Activated naive CD8-positive, alpha-beta T cell treated with anti-CD3 and anti-CD28 coated beads, Interleukin-2, amount 50 U/mL, for 24 hours (primary cell): Measurements from ENCODE around the gene MAP7D3.

ENCODE experiments used
- ATAC-seq: fragments of 150-1000 bp; cut with Tn5 transposase; one replicate; pipeline ENCODE4 v1.10.0; 2021
- DNase-seq: peaks from one replicate; pipeline ENCODE4 v3.0.0; 2021
- H3K27ac Mint-ChIP-seq: one replicate; pipeline ENCODE4 v1.8.0; 2021; ENCODE audit warnings: mild to moderate bottlenecking, mixed read lengths
- H3K27me3 Mint-ChIP-seq: one replicate; pipeline ENCODE4 v1.8.0; 2021; ENCODE audit warnings: mixed read lengths
- H3K36me3 Mint-ChIP-seq: one replicate; pipeline ENCODE4 v1.8.0; 2021; ENCODE audit warnings: low read depth, mixed read lengths
- H3K4me1 Mint-ChIP-seq: one replicate; pipeline ENCODE4 v1.8.0; 2021; ENCODE audit warnings: mixed read lengths
- H3K4me3 Mint-ChIP-seq: one replicate; pipeline ENCODE4 v1.8.0; 2021; ENCODE audit warnings: mild to moderate bottlenecking, moderate library complexity, mixed read lengths
- H3K9me3 Mint-ChIP-seq: one replicate; pipeline ENCODE4 v1.8.0; 2021; ENCODE audit warnings: mixed read lengths

MAP7D3 gene

GRCh38 chrX:136205882-136206380, 45.3 kb downstream of the MAP7D3 start:
- Mint-ChIP-seq H3K9me3 (no peaks in the 10 kb centered on the region), H3K27ac (no peak overlapping the region), H3K4me1 (peaks cover 33% of the 10 kb centered on the region), H3K27me3 (no peaks in the 10 kb centered on the region), H3K4me3 (no peak overlapping the region), H3K36me3 (peaks cover 1% of the 10 kb centered on the region)
- no peak for DNase-seq
- ATAC-seq = no peak

- Mint-ChIP-seq H3K36me3 (no peaks in the 10 kb centered on the region), H3K4me3 (no peak overlapping the region), H3K4me1 (peaks cover 31% of the 10 kb centered on the region), H3K27me3 (no peaks in the 10 kb centered on the region), H3K27ac (no peak overlapping the region), H3K9me3 (no peaks in the 10 kb centered on the region)
- DNase-seq = no peak
- no peak for ATAC-seq
Measured at GRCh38 chrX:136204571-136204970, 46.6 kb downstream of the MAP7D3 start.

GRCh38 chrX:136203951-136204350, 47.2 kb downstream of the MAP7D3 start:
- H3K4me1 Mint-ChIP-seq = peaks cover 29% of the 10 kb centered on the region
- DNase-seq (no peak), ATAC-seq (no peak)
- no peak overlapping the region for H3K27ac Mint-ChIP-seq
- H3K36me3 Mint-ChIP-seq = no peaks in the 10 kb centered on the region
- H3K27me3 Mint-ChIP-seq = no peaks in the 10 kb centered on the region
- H3K9me3 Mint-ChIP-seq = no peaks in the 10 kb centered on the region
- H3K4me3 Mint-ChIP-seq = no peak overlapping the region

GRCh38 chrX:136203438-136203837, 47.8 kb downstream of the MAP7D3 start:
- Mint-ChIP-seq H3K27ac (peak overlapping the region; percentile 49), H3K4me3 (no peak overlapping the region)
- no peak for DNase-seq

GRCh38 chrX:136202889-136203288, 48.3 kb downstream of the MAP7D3 start:
- no peaks in the 10 kb centered on the region for H3K27me3 Mint-ChIP-seq
- peak overlapping the region; percentile 49 for H3K27ac Mint-ChIP-seq
- H3K4me3 Mint-ChIP-seq = no peak overlapping the region
- no peaks in the 10 kb centered on the region for H3K9me3 Mint-ChIP-seq
- DNase-seq = no peak
- H3K4me1 Mint-ChIP-seq = peaks cover 29% of the 10 kb centered on the region
- ATAC-seq = no peak
- H3K36me3 Mint-ChIP-seq = no peaks in the 10 kb centered on the region

More at GRCh38 chrX:136203438-136203837, 47.8 kb downstream of the MAP7D3 start:
- peak; percentile 96 for ATAC-seq
- Mint-ChIP-seq H3K9me3 (no peaks in the 10 kb centered on the region), H3K4me1 (peaks cover 29% of the 10 kb centered on the region), H3K27me3 (no peaks in the 10 kb centered on the region), H3K36me3 (no peaks in the 10 kb centered on the region)

GRCh38 chrX:136201601-136202000, 49.6 kb downstream of the MAP7D3 start:
- no peak for ATAC-seq
- Mint-ChIP-seq H3K27me3 (no peaks in the 10 kb centered on the region), H3K27ac (no peak overlapping the region)

GRCh38 chrX:136200466-136200865, 50.7 kb downstream of the MAP7D3 start:
- no peak overlapping the region for H3K27ac Mint-ChIP-seq
- no peaks in the 10 kb centered on the region for H3K27me3 Mint-ChIP-seq
- no peak for DNase-seq
- H3K36me3 Mint-ChIP-seq = no peaks in the 10 kb centered on the region
- no peak for ATAC-seq
- no peaks in the 10 kb centered on the region for H3K9me3 Mint-ChIP-seq
- peaks cover 26% of the 10 kb centered on the region for H3K4me1 Mint-ChIP-seq
- no peak overlapping the region for H3K4me3 Mint-ChIP-seq

More at GRCh38 chrX:136201601-136202000, 49.6 kb downstream of the MAP7D3 start:
- H3K4me1 Mint-ChIP-seq = peaks cover 29% of the 10 kb centered on the region
- H3K4me3 Mint-ChIP-seq = no peak overlapping the region
- H3K36me3 Mint-ChIP-seq = no peaks in the 10 kb centered on the region
- DNase-seq = no peak
- no peaks in the 10 kb centered on the region for H3K9me3 Mint-ChIP-seq

- H3K27me3 Mint-ChIP-seq = no peaks in the 10 kb centered on the region
- H3K4me1 Mint-ChIP-seq = peaks cover 16% of the 10 kb centered on the region
- H3K27ac Mint-ChIP-seq = no peak overlapping the region
- no peak for DNase-seq
- H3K4me3 Mint-ChIP-seq = no peak overlapping the region
- H3K36me3 Mint-ChIP-seq = no peaks in the 10 kb centered on the region
- no peak for ATAC-seq
- H3K9me3 Mint-ChIP-seq = no peaks in the 10 kb centered on the region
Measured at GRCh38 chrX:136199365-136199764, 51.8 kb downstream of the MAP7D3 start.

- Mint-ChIP-seq H3K4me1 (peaks cover 16% of the 10 kb centered on the region), H3K27ac (no peak overlapping the region), H3K4me3 (no peak overlapping the region), H3K36me3 (no peaks in the 10 kb centered on the region), H3K27me3 (no peaks in the 10 kb centered on the region), H3K9me3 (no peaks in the 10 kb centered on the region)
- DNase-seq = no peak
- ATAC-seq = no peak
Measured at GRCh38 chrX:136198678-136199243, 52.4 kb downstream of the MAP7D3 start.

- Mint-ChIP-seq H3K9me3 (no peaks in the 10 kb centered on the region), H3K36me3 (no peaks in the 10 kb centered on the region), H3K4me3 (no peak overlapping the region), H3K27ac (no peak overlapping the region), H3K27me3 (no peaks in the 10 kb centered on the region), H3K4me1 (peaks cover 16% of the 10 kb centered on the region)
- ATAC-seq (no peak), DNase-seq (no peak)
Measured at GRCh38 chrX:136198010-136198409, 53.2 kb downstream of the MAP7D3 start.

- no peak for DNase-seq
- no peak overlapping the region for H3K4me3 Mint-ChIP-seq
- no peak overlapping the region for H3K27ac Mint-ChIP-seq
- no peaks in the 10 kb centered on the region for H3K27me3 Mint-ChIP-seq
- H3K9me3 Mint-ChIP-seq = no peaks in the 10 kb centered on the region
- peaks cover 3% of the 10 kb centered on the region for H3K36me3 Mint-ChIP-seq
- peaks cover 24% of the 10 kb centered on the region for H3K4me1 Mint-ChIP-seq
- no peak for ATAC-seq
Measured at GRCh38 chrX:136196691-136197155, 54.5 kb downstream of the MAP7D3 start.

GRCh38 chrX:136195247-136195646, 56.0 kb downstream of the MAP7D3 start:
- no peak for ATAC-seq
- Mint-ChIP-seq H3K4me3 (no peak overlapping the region), H3K9me3 (no peaks in the 10 kb centered on the region), H3K27ac (no peak overlapping the region), H3K27me3 (no peaks in the 10 kb centered on the region), H3K4me1 (peaks cover 28% of the 10 kb centered on the region), H3K36me3 (peaks cover 3% of the 10 kb centered on the region)
- no peak for DNase-seq

- Mint-ChIP-seq H3K4me1 (peaks cover 28% of the 10 kb centered on the region), H3K27me3 (no peaks in the 10 kb centered on the region), H3K27ac (no peak overlapping the region), H3K4me3 (no peak overlapping the region), H3K9me3 (no peaks in the 10 kb centered on the region), H3K36me3 (peaks cover 3% of the 10 kb centered on the region)
- DNase-seq (no peak), ATAC-seq (no peak)
Measured at GRCh38 chrX:136194536-136194935, 56.7 kb downstream of the MAP7D3 start.

GRCh38 chrX:136193771-136194170, 57.4 kb downstream of the MAP7D3 start:
- ATAC-seq = no peak
- Mint-ChIP-seq H3K27me3 (no peaks in the 10 kb centered on the region), H3K27ac (peak overlapping the region; percentile 71)

GRCh38 chrX:136192839-136193414, 58.3 kb downstream of the MAP7D3 start:
- H3K4me3 Mint-ChIP-seq = no peak overlapping the region
- ATAC-seq = no peak
- H3K27ac Mint-ChIP-seq = peak overlapping the region; percentile 52
- H3K36me3 Mint-ChIP-seq = peaks cover 3% of the 10 kb centered on the region
- H3K4me1 Mint-ChIP-seq = peaks cover 28% of the 10 kb centered on the region
- no peak for DNase-seq
- no peaks in the 10 kb centered on the region for H3K27me3 Mint-ChIP-seq
- no peaks in the 10 kb centered on the region for H3K9me3 Mint-ChIP-seq

More at GRCh38 chrX:136193771-136194170, 57.4 kb downstream of the MAP7D3 start:
- peak overlapping the region; percentile 27 for H3K4me3 Mint-ChIP-seq
- H3K4me1 Mint-ChIP-seq = peaks cover 28% of the 10 kb centered on the region
- peaks cover 3% of the 10 kb centered on the region for H3K36me3 Mint-ChIP-seq
- DNase-seq = no peak
- H3K9me3 Mint-ChIP-seq = no peaks in the 10 kb centered on the region
